Vagina (tissue), 2 donors: ENCODE results near the gene ATP6V1G2.

Source experiments
- POLR2A ChIP-seq, 2 donors: fragments of 450-650 bp; IDR thresholded peaks; one replicate each; pipeline ENCODE4 v1.6.1; 2017; ENCODE audit warnings: antibody characterized with exemption in 2 of 2, mild to moderate bottlenecking in 2 of 2, moderate library complexity in 2 of 2
- POLR2AphosphoS5 ChIP-seq, 2 donors: sonication (generic); formaldehyde crosslinking; IDR thresholded peaks; one replicate each; pipeline ENCODE4 v1.9.0; 2017; ENCODE audit warnings: antibody characterized with exemption in 2 of 2, mild to moderate bottlenecking in 2 of 2, low read depth in 1 of 2; ENCODE audit not compliant: insufficient read depth in 1 of 2
- TF ChIP-seq, protein P1 (sequence below), 3 experiments: fragments of 450-650 bp in 2 of 3; fragments of 200-600 bp in 1 of 3; sonication (generic) in 1 of 3; IDR thresholded peaks; one replicate each; pipeline ENCODE4 v1.5.1; 2017 to 2019; ENCODE audit warnings: antibody characterized with exemption in 3 of 3, mild to moderate bottlenecking in 2 of 3, moderate library complexity in 2 of 3

DNA sequence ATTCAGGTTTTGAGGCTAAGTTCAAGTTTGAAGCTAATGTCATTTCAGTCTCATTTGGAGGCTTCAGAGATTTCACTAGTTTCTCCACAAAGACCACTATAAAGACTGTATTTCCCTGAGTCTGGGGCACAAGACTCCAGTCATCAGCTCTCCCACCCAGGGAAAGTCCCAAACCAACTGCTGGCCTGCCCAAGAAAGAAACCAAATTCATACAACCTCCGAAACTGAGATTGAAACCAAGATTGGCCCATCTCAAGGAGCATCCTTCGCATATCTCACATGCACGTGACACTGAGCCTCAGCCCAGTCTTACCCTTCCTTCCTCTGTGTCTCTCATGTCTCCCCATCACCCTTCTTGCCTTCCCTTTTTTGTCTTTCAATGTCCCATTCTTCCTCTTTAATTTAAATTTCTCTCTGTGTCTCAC, 22.1 kb upstream of the ATP6V1G2 start:
- TF ChIP-seq, protein P1, sequence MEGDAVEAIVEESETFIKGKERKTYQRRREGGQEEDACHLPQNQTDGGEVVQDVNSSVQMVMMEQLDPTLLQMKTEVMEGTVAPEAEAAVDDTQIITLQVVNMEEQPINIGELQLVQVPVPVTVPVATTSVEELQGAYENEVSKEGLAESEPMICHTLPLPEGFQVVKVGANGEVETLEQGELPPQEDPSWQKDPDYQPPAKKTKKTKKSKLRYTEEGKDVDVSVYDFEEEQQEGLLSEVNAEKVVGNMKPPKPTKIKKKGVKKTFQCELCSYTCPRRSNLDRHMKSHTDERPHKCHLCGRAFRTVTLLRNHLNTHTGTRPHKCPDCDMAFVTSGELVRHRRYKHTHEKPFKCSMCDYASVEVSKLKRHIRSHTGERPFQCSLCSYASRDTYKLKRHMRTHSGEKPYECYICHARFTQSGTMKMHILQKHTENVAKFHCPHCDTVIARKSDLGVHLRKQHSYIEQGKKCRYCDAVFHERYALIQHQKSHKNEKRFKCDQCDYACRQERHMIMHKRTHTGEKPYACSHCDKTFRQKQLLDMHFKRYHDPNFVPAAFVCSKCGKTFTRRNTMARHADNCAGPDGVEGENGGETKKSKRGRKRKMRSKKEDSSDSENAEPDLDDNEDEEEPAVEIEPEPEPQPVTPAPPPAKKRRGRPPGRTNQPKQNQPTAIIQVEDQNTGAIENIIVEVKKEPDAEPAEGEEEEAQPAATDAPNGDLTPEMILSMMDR (IDR thresholded peaks at IDR 0.05): no peak
- TF ChIP-seq POLR2A (IDR thresholded peaks at IDR 0.05): no peak
- TF ChIP-seq POLR2AphosphoS5 (IDR thresholded peaks at IDR 0.05; ENCODE audit: insufficient read depth in 1 of 2, low read depth in 1 of 2): no peak
